ENCODE data around the gene KCNF1.

Gene KCNF1

DNA sequence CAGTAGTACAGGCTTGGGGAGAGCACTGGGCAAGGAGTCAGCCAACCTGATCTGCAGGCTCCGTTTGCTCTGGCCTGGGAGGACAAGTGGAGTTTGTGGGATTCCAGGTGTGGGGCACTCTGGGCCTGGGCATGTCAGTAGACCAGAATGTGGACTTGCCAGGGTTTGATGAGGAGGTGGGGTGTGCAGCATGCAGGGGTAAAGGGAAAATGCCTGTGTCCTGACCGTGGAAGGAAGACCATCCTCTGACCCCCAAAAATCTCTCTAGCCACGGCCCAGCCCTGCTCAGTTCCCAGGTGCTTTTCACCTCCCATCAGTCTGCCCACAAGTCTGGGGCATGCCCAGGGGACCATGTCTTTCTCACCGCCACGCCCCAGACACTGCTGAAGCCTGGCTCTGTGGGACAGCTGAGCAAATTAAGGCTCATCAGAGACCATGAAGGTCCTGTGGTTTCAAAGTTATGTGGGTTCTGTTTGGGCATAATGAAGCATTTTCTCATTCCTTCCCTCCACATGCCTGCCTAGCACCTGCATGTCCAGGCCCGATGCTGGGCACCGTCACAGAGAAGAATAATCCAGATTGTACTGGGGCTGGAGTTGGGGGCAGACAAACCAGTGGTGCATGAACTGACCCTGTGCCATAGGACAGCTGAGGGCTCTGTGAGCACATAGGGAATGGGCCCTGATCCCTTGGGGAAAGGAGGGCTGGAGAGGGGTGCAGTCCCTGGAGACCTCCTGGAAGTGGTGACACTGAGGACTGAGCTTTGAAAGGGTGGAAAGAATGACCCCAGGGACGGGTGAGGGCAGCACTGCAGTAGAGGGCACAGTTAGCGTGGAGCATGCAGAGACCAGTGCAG lies 6.5 kb upstream of the KCNF1 start:
- FAIRE-seq = no peak

GRCh38 chr2:10905862-10906143 lies 5.9 kb upstream of the KCNF1 start:
- FAIRE-seq = no peak

DNA sequence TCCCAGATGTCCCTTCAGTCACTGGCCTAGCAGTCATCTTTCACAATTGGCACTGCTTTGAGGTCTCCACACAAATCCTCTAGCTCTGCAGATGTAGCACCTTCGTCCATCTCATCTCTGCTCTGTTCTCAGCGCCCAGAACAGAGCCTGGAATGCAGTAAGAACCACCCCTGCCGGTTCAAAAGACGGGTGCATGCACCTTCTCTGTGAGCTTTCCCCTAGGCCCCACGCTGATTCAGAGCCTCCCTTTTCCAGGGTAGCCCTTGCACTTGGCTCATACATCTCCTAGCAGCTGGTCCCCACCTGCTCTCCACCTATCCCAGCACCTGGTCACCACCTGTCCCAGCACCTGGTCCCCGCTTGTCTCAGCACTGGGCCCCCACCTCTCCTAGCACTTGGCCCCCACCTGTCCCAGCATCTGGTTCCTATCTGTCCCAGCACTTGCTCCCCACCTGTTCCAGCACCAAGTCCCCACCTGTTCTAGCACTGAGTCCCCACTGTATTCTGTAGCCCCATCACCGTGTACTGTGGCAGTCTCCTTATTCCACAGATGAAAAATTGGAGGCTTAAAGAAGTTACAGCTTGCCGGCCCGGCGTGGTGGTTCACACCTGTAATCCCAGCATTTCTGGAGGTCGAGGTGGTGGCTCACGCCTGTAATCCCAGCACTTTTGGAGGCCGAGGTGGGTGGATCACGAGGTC lies 4.7 kb upstream of the KCNF1 start:
- FAIRE-seq = no peak

DNA sequence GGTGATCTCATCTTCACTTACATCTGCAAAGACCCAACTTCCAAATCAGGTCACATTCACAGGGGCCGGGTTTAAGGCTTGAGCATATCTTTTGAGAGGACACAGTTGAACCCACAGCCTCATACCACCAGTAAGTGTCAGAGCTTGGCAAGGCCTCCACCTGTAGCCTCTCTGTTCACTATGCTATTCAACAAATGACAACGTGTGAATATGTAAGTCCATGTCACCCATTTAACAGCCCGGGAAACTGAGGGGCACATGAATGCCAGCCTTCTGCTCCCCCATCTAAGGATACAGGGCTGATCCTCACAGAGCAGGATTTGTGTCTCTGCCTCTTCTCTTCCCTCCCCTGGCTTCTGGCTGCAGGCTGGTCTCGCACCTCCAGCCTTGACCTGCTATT lies 3.5 kb upstream of the KCNF1 start:
- no peak for FAIRE-seq

DNA sequence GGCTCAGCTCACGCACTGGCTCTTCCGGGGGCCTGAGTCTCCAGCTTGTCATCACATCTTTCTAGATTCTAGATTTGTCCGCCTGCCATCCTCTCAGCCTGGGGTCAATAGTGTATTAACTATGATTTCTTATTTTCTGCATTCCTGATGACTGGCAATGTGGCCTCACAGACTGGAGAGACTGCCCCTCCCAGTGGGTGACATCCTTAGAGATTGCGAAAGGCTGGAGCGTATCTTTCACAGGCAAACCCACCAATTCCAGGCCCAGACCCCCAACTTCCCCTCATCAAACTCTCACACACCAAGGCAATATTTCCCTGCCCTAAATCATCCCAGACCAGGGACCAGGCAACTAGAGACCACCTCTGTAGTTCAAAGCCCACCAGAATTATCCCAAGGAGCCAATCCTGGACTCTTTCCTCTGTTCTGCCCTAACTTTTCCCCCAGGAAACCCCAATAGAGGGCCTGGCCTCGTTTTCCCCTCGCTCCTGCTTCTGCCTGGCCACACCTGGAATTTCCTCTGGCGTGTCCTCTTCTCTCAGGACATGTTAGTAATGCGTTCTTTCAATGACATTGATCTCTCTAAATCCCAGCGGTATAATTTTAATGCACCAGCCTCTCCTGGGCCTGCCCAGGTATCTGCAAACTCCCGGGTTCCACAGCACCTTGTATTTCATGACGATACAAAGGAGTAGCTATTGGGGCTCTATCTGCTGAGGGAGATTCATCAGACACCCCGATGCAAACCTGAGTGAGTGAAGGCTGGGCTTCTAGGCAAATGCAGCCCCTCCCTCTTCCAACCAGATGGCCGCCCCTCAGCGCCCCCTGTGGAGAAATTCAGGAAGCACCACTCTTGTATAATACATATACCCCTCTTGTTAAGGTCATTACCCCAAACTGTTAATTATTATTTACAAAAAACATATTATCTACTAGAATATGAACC lies 2.4 kb upstream of the KCNF1 start:
- FAIRE-seq = no peak

- no peak for FAIRE-seq
These were observed 1.8 kb upstream of the KCNF1 start for GRCh38 chr2:10909996-10910341.

GRCh38 chr2:10910625-10911024 lies 1.1 kb upstream of the KCNF1 start:
- FAIRE-seq = no peak

GRCh38 chr2:10912076-10912731 lies 470 bp downstream of the KCNF1 start:
- FAIRE-seq = no peak

DNA sequence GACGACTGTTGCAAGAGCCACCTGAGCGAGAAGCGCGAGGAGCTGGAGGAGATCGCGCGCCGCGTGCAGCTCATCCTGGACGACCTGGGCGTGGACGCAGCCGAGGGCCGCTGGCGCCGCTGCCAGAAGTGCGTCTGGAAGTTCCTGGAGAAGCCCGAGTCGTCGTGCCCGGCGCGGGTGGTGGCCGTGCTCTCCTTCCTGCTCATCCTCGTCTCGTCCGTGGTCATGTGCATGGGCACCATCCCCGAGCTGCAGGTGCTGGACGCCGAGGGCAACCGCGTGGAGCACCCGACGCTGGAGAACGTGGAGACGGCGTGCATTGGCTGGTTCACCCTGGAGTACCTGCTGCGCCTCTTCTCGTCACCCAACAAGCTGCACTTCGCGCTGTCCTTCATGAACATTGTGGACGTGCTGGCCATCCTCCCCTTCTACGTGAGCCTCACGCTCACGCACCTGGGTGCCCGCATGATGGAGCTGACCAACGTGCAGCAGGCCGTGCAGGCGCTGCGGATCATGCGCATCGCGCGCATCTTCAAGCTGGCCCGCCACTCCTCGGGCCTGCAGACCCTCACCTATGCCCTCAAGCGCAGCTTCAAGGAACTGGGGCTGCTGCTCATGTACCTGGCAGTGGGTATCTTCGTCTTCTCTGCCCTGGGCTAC lies 1.2 kb downstream of the KCNF1 start:
- FAIRE-seq = no peak

GRCh38 chr2:10913501-10914271 lies 2.0 kb downstream of the KCNF1 start:
- FAIRE-seq = no peak

- no peak for FAIRE-seq
These were observed 2.5 kb downstream of the KCNF1 start for GRCh38 chr2:10914272-10914693.

DNA sequence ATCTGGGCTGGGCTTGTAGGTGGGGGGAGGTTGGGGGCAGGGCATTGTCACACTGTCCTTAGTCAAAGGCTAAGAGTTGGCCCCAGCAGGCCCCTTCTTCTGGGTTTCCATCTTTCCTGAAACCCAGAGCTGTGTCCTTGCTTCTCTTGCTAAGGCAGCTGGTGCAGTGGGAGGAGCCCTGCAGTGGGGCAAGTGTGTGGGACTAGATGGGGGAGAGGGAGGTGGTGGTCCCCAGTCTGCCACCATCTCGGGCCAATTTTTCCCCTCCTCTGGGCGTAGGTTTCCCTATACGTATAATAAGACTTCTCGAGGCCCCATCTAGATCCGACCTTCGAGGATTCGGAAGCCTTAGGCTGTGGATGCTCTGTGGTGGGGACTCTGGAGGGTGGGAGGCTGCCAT lies 3.5 kb downstream of the KCNF1 start:
- FAIRE-seq = no peak

DNA sequence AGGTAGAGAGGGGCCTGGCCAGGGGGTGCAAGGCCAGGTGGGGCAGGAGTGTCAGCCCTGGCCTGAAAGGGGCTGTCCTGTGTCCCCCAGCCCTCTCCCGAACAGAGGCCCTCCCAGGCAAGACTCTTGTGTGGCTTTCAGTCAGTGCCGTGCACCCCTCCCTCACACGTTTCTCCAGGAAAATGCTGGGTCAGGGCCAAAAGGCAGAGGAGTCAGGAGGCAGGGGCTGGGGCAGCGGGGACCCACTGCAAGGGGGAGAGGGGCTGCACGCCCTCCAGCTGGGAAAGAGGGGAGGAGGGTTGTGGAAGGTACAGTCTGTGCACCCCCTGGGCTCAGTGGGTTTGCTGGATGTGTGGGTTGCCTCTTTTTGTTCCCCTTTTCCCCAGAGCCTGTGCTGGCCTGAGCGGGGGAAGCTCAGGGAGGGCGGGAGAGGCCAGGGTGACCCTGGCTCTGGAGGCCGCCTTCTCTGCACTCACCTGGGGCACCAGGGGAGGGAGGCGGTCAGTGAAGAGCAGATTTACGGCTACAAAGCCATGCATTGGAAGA lies 4.1 kb downstream of the KCNF1 start:
- FAIRE-seq = no peak

GRCh38 chr2:10916953-10917352 lies 5.2 kb downstream of the KCNF1 start:
- FAIRE-seq = no peak

DNA sequence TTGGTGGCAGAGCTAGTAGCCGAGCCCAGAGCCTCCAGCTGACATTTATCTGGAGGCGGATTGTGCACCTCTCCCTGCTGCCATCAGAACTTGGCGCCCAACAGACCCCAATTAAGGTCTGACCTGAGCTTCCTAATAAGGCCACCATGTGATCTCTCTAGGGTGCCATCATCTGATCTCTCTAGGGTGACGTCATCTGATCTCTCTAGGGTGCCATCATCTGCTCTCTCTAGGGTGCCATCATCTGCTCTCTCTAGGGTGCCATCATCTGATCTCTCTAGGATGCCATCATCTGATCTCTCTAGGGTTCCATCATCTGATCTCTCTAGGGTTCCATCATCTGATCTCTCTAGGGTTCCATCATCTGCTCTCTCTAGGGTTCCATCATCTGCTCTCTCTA lies 6.2 kb downstream of the KCNF1 start:
- no peak for FAIRE-seq

DNA sequence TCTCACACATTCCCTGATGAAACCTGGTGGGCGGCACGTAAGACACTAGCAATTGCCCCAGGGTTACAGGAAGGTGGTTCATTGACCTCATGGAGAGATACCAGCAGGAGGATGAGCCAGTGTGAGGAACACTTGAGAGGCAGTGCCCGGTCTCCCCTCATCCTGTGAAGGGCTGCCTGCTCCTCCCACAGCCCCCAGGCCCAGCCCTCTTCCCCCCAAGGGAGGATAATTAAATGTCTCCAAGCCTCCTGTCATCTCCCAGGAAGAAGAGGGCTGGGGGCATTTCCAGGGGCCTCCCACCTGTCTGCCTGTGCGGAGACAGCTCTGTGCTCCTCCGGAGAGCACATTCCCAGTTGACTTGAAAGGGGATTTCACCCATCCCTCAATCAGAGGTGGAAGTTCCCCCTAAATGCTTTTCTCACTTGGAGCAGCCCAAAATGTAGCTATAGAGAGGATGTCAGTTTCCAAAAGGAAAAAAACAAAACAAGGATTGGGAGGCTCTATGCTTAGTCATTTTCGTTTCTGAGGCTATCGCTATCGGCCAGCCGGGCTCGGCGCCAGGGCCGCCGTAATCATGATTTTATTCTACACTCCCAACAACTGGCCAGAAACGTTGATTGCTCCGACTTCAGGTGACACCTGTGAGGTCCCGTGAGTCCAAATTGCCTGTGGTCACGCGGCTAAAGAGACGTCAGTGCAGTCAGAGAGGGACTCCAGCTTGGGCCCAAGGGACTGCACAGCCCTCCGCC lies 7.1 kb downstream of the KCNF1 start:
- no peak for FAIRE-seq

DNA sequence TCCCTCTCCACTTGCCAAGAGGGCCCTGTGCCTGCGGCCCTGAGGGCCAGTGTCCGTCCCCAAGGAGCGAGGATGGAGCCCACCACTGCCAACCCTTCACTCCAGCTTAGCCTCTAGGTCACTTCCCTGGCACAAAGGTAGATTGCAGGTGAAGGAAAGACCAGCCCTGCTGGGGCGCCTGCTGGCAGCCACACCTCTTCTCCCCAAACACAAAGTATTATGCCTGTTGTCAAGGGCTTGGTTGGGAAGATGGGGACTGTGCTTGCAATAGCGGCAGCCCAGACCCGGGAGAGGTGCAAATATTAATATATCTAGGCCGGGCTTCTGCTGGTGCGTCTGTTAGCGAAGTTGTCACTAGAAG lies 7.7 kb downstream of the KCNF1 start:
- FAIRE-seq = no peak

- no peak for FAIRE-seq
These were observed 8.3 kb downstream of the KCNF1 start for GRCh38 chr2:10919771-10920621.

GRCh38 chr2:10920764-10921388 lies 9.1 kb downstream of the KCNF1 start:
- no peak for FAIRE-seq

Measured in G401.6 (cell line).